HEK293 (cell line): ENCODE measurements around the gene EPN1.

ENCODE experiments used
- CTCF ChIA-PET: fragments of 350-600 bp; formaldehyde crosslinking; extraction: SDS; loops from one replicate; lab custom pipeline; 2021; ENCODE audit warnings: antibody characterized with exemption; lab: Yijun Ruan, JAX
- POLR2A ChIA-PET: fragments of 300-600 bp; formaldehyde crosslinking; extraction: SDS; loops from one replicate; lab custom pipeline; 2020; ENCODE audit warnings: antibody characterized with exemption, inconsistent platforms; lab: Yijun Ruan, JAX
- H3K27ac ChIP-seq: fragments of 200-500 bp; sonication (Bioruptor generic); 2 replicates; pipeline ENCODE4 v1.5.1; 2014; ENCODE audit warnings: low read depth, low read length, control low read depth, inconsistent platforms; ENCODE audit errors: extremely low read depth
- H3K36me3 ChIP-seq, 2 experiments: fragments of 200-500 bp in 1 of 2; sonication (Bioruptor generic) in 1 of 2; 1 replicate in 1 of 2; 2 replicates in 1 of 2; pipeline ENCODE4 v1.5.1; 2014 to 2017; ENCODE audit warnings: inconsistent platforms in 2 of 2, low read length in 2 of 2; ENCODE audit not compliant: control insufficient read depth in 2 of 2, insufficient read depth in 1 of 2
- H3K4me1 ChIP-seq: fragments of 200-500 bp; sonication (Bioruptor generic); 2 replicates; pipeline ENCODE4 v1.5.1; 2014; ENCODE audit warnings: mild to moderate bottlenecking, low read length, inconsistent platforms; ENCODE audit not compliant: control insufficient read depth, insufficient read depth
- H3K4me3 ChIP-seq: 2 replicates; pipeline ENCODE4 v1.5.1; 2011; ENCODE audit warnings: low read depth, mild to moderate bottlenecking, control low read depth, low read length, moderate library complexity
- H3K9me3 ChIP-seq: fragments of 200-500 bp; sonication (Bioruptor generic); 2 replicates; pipeline ENCODE4 v1.5.1; 2014; ENCODE audit warnings: low read depth, low read length, inconsistent platforms; ENCODE audit not compliant: control insufficient read depth, insufficient read depth
- FEZF1 ChIP-seq: fragments of 450-650 bp; formaldehyde crosslinking; IDR thresholded peaks from 2 replicates; pipeline ENCODE4 v1.5.1; 2016; ENCODE audit warnings: missing biosample characterization, missing genetic modification characterization
- GLIS2 ChIP-seq: fragments of 450-650 bp; formaldehyde crosslinking; IDR thresholded peaks from 2 replicates; pipeline ENCODE4 v1.5.1; 2016; ENCODE audit warnings: missing biosample characterization, missing genetic modification characterization
- KLF17 ChIP-seq: fragments of 450-650 bp; formaldehyde crosslinking; IDR thresholded peaks from 2 replicates; pipeline ENCODE4 v1.5.1; 2016; ENCODE audit warnings: missing biosample characterization, missing genetic modification characterization
- RBAK ChIP-seq: fragments of 450-650 bp; formaldehyde crosslinking; IDR thresholded peaks from 2 replicates; pipeline ENCODE4 v1.5.1; 2016; ENCODE audit warnings: missing biosample characterization, missing genetic modification characterization
- SP7 ChIP-seq: fragments of 450-650 bp; formaldehyde crosslinking; IDR thresholded peaks from 2 replicates; pipeline ENCODE4 v1.5.1; 2016; ENCODE audit warnings: missing biosample characterization, missing genetic modification characterization
- YY1 ChIP-seq: fragments of 450-650 bp; formaldehyde crosslinking; IDR thresholded peaks from 2 replicates; pipeline ENCODE4 v1.5.1; 2018; ENCODE audit warnings: missing biosample characterization, missing genetic modification characterization
- ZBTB1 ChIP-seq: fragments of 450-650 bp; formaldehyde crosslinking; IDR thresholded peaks from 2 replicates; pipeline ENCODE4 v1.5.1; 2016; ENCODE audit warnings: missing biosample characterization, missing genetic modification characterization
- ZFP3 ChIP-seq: fragments of 450-650 bp; formaldehyde crosslinking; IDR thresholded peaks from 2 replicates; pipeline ENCODE4 v1.5.1; 2016; ENCODE audit warnings: low read depth, missing biosample characterization, missing genetic modification characterization
- ZFP41 ChIP-seq: fragments of 450-650 bp; formaldehyde crosslinking; IDR thresholded peaks from 2 replicates; pipeline ENCODE4 v1.5.1; 2016; ENCODE audit warnings: missing biosample characterization, missing genetic modification characterization, borderline replicate concordance
- ZNF148 ChIP-seq: fragments of 450-650 bp; formaldehyde crosslinking; IDR thresholded peaks from 2 replicates; pipeline ENCODE4 v1.5.0; 2017; ENCODE audit warnings: missing biosample characterization, missing genetic modification characterization, borderline replicate concordance
- ZNF350 ChIP-seq: fragments of 450-650 bp; formaldehyde crosslinking; IDR thresholded peaks from 2 replicates; pipeline ENCODE4 v1.5.0; 2017; ENCODE audit warnings: missing biosample characterization, mild to moderate bottlenecking, missing genetic modification characterization
- ZNF366 ChIP-seq: fragments of 450-650 bp; formaldehyde crosslinking; conservative IDR thresholded peaks from 2 replicates; pipeline ENCODE4 v1.5.1; 2016; ENCODE audit warnings: missing biosample characterization, missing genetic modification characterization
- ZNF488 ChIP-seq: fragments of 450-650 bp; formaldehyde crosslinking; IDR thresholded peaks from 2 replicates; pipeline ENCODE4 v1.5.1; 2016; ENCODE audit warnings: missing biosample characterization, missing genetic modification characterization
- ZNF513 ChIP-seq: fragments of 450-650 bp; IDR thresholded peaks from 2 replicates; pipeline ENCODE4 v1.5.1; 2018; ENCODE audit warnings: missing biosample characterization, missing genetic modification characterization
- ZNF610 ChIP-seq: fragments of 450-650 bp; formaldehyde crosslinking; IDR thresholded peaks from 2 replicates; pipeline ENCODE4 v1.5.1; 2016; ENCODE audit warnings: missing biosample characterization, missing genetic modification characterization, borderline replicate concordance
- ZNF621 ChIP-seq: fragments of 450-650 bp; formaldehyde crosslinking; IDR thresholded peaks from 2 replicates; pipeline ENCODE4 v1.5.1; 2017; ENCODE audit warnings: missing biosample characterization, missing genetic modification characterization
- ZNF645 ChIP-seq: fragments of 450-650 bp; formaldehyde crosslinking; IDR thresholded peaks from 2 replicates; pipeline ENCODE4; 2016; ENCODE audit warnings: missing biosample characterization, missing genetic modification characterization
- ZNF692 ChIP-seq: fragments of 450-650 bp; formaldehyde crosslinking; IDR thresholded peaks from 2 replicates; pipeline ENCODE4 v1.5.1; 2016; ENCODE audit warnings: missing biosample characterization, missing genetic modification characterization
- ZNF792 ChIP-seq: fragments of 450-650 bp; formaldehyde crosslinking; IDR thresholded peaks from 2 replicates; pipeline ENCODE4 v1.5.1; 2016; ENCODE audit warnings: missing biosample characterization, missing genetic modification characterization
- ZSCAN23 ChIP-seq: fragments of 450-650 bp; formaldehyde crosslinking; IDR thresholded peaks from 2 replicates; pipeline ENCODE4 v1.5.1; 2016; ENCODE audit warnings: missing biosample characterization, missing genetic modification characterization

EPN1 gene

GRCh38 chr19:55704494-55705245, 29.6 kb downstream of the EPN1 start:
- Histone ChIP-seq H3K9me3 (no peaks in the 10 kb centered on the region), H3K4me3 (no peak overlapping the region), H3K4me1 (no peaks in the 10 kb centered on the region), H3K27ac (no peak overlapping the region), H3K36me3 (peaks cover 7 to 24% of the 10 kb centered on the region in 2 experiments)
- ChIA-PET CTCF (interaction anchor here (0.6 to 1.5 kb wide), 4 partner anchors 10 to 108 kb away, joined by 3 read pairs; no protein-coding TSS in a partner anchor), POLR2A (no interaction called here)
- TF ChIP-seq ZNF350 (tag by site-specific recombination) (no peak), ZFP3 (tag by site-specific recombination) (no peak), ZNF792 (tag by site-specific recombination) (no peak), KLF17 (tag by site-specific recombination) (no peak), ZNF488 (tag by site-specific recombination) (no peak), ZNF645 (tag by site-specific recombination) (no peak), ZFP41 (tag by site-specific recombination) (no peak), YY1 (no peak), RBAK (tag by site-specific recombination) (no peak)

GRCh38 chr19:55705972-55706371, 30.9 kb downstream of the EPN1 start:
- CTCF ChIA-PET, result interaction anchor here (1.0 kb wide), 1 partner anchor 16 kb away, joined by 3 read pairs; no protein-coding TSS in a partner anchor
- TF ChIP-seq ZNF513 (peak; percentile 57; the same call in 1 of the 2 replicates), ZNF366 (tag by site-specific recombination) (peak; percentile 47; the same call in 1 of the 2 replicates), FEZF1 (tag by site-specific recombination) (no peak)
- Histone ChIP-seq H3K27ac (no peak overlapping the region), H3K4me1 (no peaks in the 10 kb centered on the region), H3K4me3 (no peak overlapping the region), H3K9me3 (no peaks in the 10 kb centered on the region), H3K36me3 (peaks cover 3 to 16% of the 10 kb centered on the region in 2 experiments)
- POLR2A ChIA-PET, result interaction anchor here (1.0 kb wide), 1 partner anchor 22 kb away, joined by 3 read pairs; no protein-coding TSS in a partner anchor

- ChIA-PET POLR2A (no interaction called here), CTCF (interaction anchor here (0.6 kb wide), 1 partner anchor 1273 kb away, joined by 3 read pairs; no protein-coding TSS in a partner anchor)
- H3K36me3 ChIP-seq, result no peaks in the 10 kb centered on the region
- H3K4me3 ChIP-seq, result no peak overlapping the region
- H3K9me3 ChIP-seq, result no peaks in the 10 kb centered on the region
- H3K27ac ChIP-seq, result no peak overlapping the region
- H3K4me1 ChIP-seq, result no peaks in the 10 kb centered on the region
- TF ChIP-seq ZSCAN23 (tag by site-specific recombination) (no peak), ZBTB1 (tag by site-specific recombination) (no peak), ZNF692 (no peak), GLIS2 (tag by site-specific recombination) (no peak), ZNF148 (tag by site-specific recombination) (no peak), ZNF792 (tag by site-specific recombination) (no peak), ZNF610 (tag by site-specific recombination) (no peak), SP7 (no peak), ZNF621 (no peak)
Observed at GRCh38 chr19:55711719-55712118, 36.7 kb downstream of the EPN1 start.
